Thyroid gland (tissue), 4 donors: ENCODE data around the gene SMYD1. TPM values are rescaled to one million over a fixed set of nuclear protein-coding genes. Genes with fewer than 3 reads are reported as not detected.

ENCODE experiments used
- DNase-seq, 2 donors: peaks; one replicate each; pipeline ENCODE4 v3.0.0-alpha.2; 2019
- H3K27ac ChIP-seq, 3 donors: fragments of 200-600 bp; sonication (generic); 1 replicate in 2 of 3; 2 replicates in 1 of 3; pipeline ENCODE4 v1.5.1; 2016 to 2019; ENCODE audit warnings: mild to moderate bottlenecking in 1 of 3, moderate library complexity in 1 of 3
- H3K27me3 ChIP-seq: fragments of 200-600 bp; sonication (generic); one replicate; pipeline ENCODE4 v1.5.1; 2019
- H3K36me3 ChIP-seq, 2 donors: fragments of 200-600 bp; sonication (generic); one replicate each; pipeline ENCODE4 v1.5.1; 2016 to 2019
- H3K4me1 ChIP-seq, 2 donors: fragments of 200-600 bp; sonication (generic); one replicate each; pipeline ENCODE4 v1.5.1; 2017 to 2019
- H3K4me3 ChIP-seq, 3 donors: fragments of 200-600 bp; sonication (generic); replicated peaks in 1 of 3; 1 replicate in 2 of 3; 2 replicates in 1 of 3; pipeline ENCODE4 v1.5.1; 2016; ENCODE audit warnings: mild to moderate bottlenecking in 1 of 3
- H3K9me3 ChIP-seq: fragments of 200-600 bp; sonication (generic); one replicate; pipeline ENCODE4 v1.5.1; 2017
- CTCF ChIP-seq, 6 experiments: fragments of 200-600 bp in 3 of 6; fragments of 450-650 bp in 3 of 6; sonication (generic) in 3 of 6; IDR thresholded peaks; one replicate each; pipeline ENCODE4 v1.5.1; 2016 to 2019; ENCODE audit warnings: antibody characterized with exemption in 6 of 6, mild to moderate bottlenecking in 2 of 6, inconsistent platforms in 1 of 6, moderate library complexity in 1 of 6
- POLR2A ChIP-seq, 2 donors: fragments of 450-650 bp; IDR thresholded peaks; one replicate each; pipeline ENCODE4 v1.6.1; 2017; ENCODE audit warnings: antibody characterized with exemption in 2 of 2, mild to moderate bottlenecking in 2 of 2, moderate library complexity in 1 of 2
- WGBS, 2 donors: methylation state at CpG; one replicate each; pipeline ENCODE4 v1.1.5; 2017; 5-methylcytosine and 5-hydroxymethylcytosine counted together
- intact Hi-C: fragments of 100-400 bp; cut with DNase I; formaldehyde crosslinking; loops from one replicate; pipeline ENCODE4 v1.15.1; 2023
- microRNA-seq: library from miRNA; unstranded; fragments of <30 nt; microRNA quantifications from one replicate; pipeline ENCODE4, GENCODE V29; 2016
- small RNA-seq: library from RNA; depleted of rRNA; stranded (forward); fragments of <200 nt; gene quantifications from one replicate; pipeline ENCODE3, GENCODE V24; 2016
- total RNA-seq, 4 donors: library from RNA; depleted of rRNA; stranded (reverse); fragments of >200 nt; gene quantifications; one replicate each; pipeline ENCODE4 v1.2.3, GENCODE V29; 2016

Gene SMYD1
- total RNA-seq, 4 donors from 2014 or later, result not detected

- no peaks in the 10 kb centered on the region for H3K4me1 ChIP-seq
- no peaks in the 10 kb centered on the region for H3K27me3 ChIP-seq
- DNase-seq, result peak; percentile 46 to 48
- peak; percentile 55 to 80 (median 64) for TF ChIP-seq CTCF (IDR thresholded peaks at IDR 0.05)
- TF ChIP-seq POLR2A (IDR thresholded peaks at IDR 0.05), result no peak
- H3K36me3 ChIP-seq, result no peaks in the 10 kb centered on the region
- 27 to 34% methylated on average over 5 of the region's 5 CpGs for WGBS, 2 donors
- H3K27ac ChIP-seq, result no peak overlapping the region
- intact Hi-C loops, result loop anchor here (2.0 kb wide), 1 partner anchor 99 kb away; no protein-coding TSS in a partner anchor
- H3K4me3 ChIP-seq, result no peak overlapping the region
- H3K9me3 ChIP-seq, result no peaks in the 10 kb centered on the region
These were observed 92.4 kb downstream of the SMYD1 start for GRCh38 chr2:88159955-88160415.

- no peak for DNase-seq
- Histone ChIP-seq H3K27me3 (no peaks in the 10 kb centered on the region), H3K4me1 (no peaks in the 10 kb centered on the region), H3K4me3 (no peak overlapping the region), H3K27ac (no peak overlapping the region), H3K9me3 (no peaks in the 10 kb centered on the region), H3K36me3 (no peaks in the 10 kb centered on the region)
- TF ChIP-seq POLR2A (IDR thresholded peaks at IDR 0.05) (no peak), CTCF (IDR thresholded peaks at IDR 0.05) (no peak)
- WGBS, 2 donors, result 82 to 84% methylated on average over 5 to 7 of the region's 7 CpGs
- intact Hi-C loops, result loop anchor here (2.0 kb wide), 1 partner anchor 100 kb away; no protein-coding TSS in a partner anchor
These were observed 92.9 kb downstream of the SMYD1 start for GRCh38 chr2:88160517-88160916.

- 73 to 75% methylated on average over 11 of the region's 11 CpGs for WGBS, 2 donors
- no peaks in the 10 kb centered on the region for H3K4me1 ChIP-seq
- H3K27me3 ChIP-seq, result no peaks in the 10 kb centered on the region
- no peak for DNase-seq
- no peaks in the 10 kb centered on the region for H3K9me3 ChIP-seq
- H3K27ac ChIP-seq, result no peak overlapping the region
- TF ChIP-seq CTCF (IDR thresholded peaks at IDR 0.05), result no peak
- TF ChIP-seq POLR2A (IDR thresholded peaks at IDR 0.05), result no peak
- H3K4me3 ChIP-seq, result no peak overlapping the region
- H3K36me3 ChIP-seq, result no peaks in the 10 kb centered on the region
- intact Hi-C loops, result loop anchor here (2.0 kb wide), 1 partner anchor 101 kb away; no protein-coding TSS in a partner anchor
These were observed 94.0 kb downstream of the SMYD1 start for GRCh38 chr2:88161446-88162244.

Small RNA genes lying within 50 kb of the gene (microRNA-seq; reads per million reads assigned to microRNA genes)
- not detected for gene MIR4780

Small RNA genes lying within 50 kb of the gene (small RNA-seq; reads per million reads assigned to genes)
- gene MIR4780, result not detected

Other genes starting within 250 kb of the SMYD1 start
- 1 to 10 TPM; 2.1 to 5.5 (median 2.9) TPM for gene RGPD2, start 242.0 kb upstream of the SMYD1 start, total RNA-seq
- not detected for gene RNU2-63P, start 51.3 kb upstream of the SMYD1 start, total RNA-seq
- gene KRCC1, start 12.0 kb upstream of the SMYD1 start, total RNA-seq, result 10 to 100 TPM; 29.4 to 44.6 (median 35.9) TPM
- not detected for gene FABP1, start 60.2 kb downstream of the SMYD1 start, total RNA-seq
- 10 to 100 TPM in 3 of 4 donors, 1 to 10 TPM in 1; 4.5 to 45.7 (median 35.8) TPM for gene THNSL2, start 102.5 kb downstream of the SMYD1 start, total RNA-seq